H9 (cell line): Measurements from ENCODE around the gene IL16. TPM values are rescaled to one million over a fixed set of nuclear protein-coding genes. Genes with fewer than 3 reads are reported as not detected.

Source experiments
- DNase-seq: peaks from one replicate; pipeline ENCODE4 v3.0.0-alpha.2; 2017
- H2AFZ ChIP-seq: one replicate; pipeline ENCODE4 v1.6.1; 2013; ENCODE audit warnings: mild to moderate bottlenecking, low read length, control low read depth, moderate library complexity
- H2AK5ac ChIP-seq: 2 replicates; pipeline ENCODE4 v1.6.1; 2013; ENCODE audit warnings: low read length, control low read depth, mixed read lengths; ENCODE audit not compliant: insufficient read length
- H2BK120ac ChIP-seq: one replicate; pipeline ENCODE4 v1.6.1; 2013; ENCODE audit warnings: low read depth, mild to moderate bottlenecking, low read length, control low read depth, inconsistent platforms; ENCODE audit not compliant: poor library complexity, severe bottlenecking
- H2BK12ac ChIP-seq: 2 replicates; pipeline ENCODE4 v1.6.1; 2013; ENCODE audit warnings: low read length, control low read depth, mixed read lengths, low read depth; ENCODE audit not compliant: insufficient read length
- H2BK15ac ChIP-seq: 2 replicates; pipeline ENCODE4 v1.6.1; 2013; ENCODE audit warnings: low read depth, low read length, control low read depth
- H2BK20ac ChIP-seq: one replicate; pipeline ENCODE4 v1.6.1; 2013; ENCODE audit warnings: low read depth, mild to moderate bottlenecking, low read length, control low read depth, inconsistent platforms; ENCODE audit not compliant: poor library complexity, severe bottlenecking
- H2BK5ac ChIP-seq: 2 replicates; pipeline ENCODE4 v1.6.1; 2013; ENCODE audit warnings: low read length, control low read depth, mixed read lengths; ENCODE audit not compliant: insufficient read length
- H3K14ac ChIP-seq: 2 replicates; pipeline ENCODE4 v1.6.1; 2013; ENCODE audit warnings: low read length, control low read depth; ENCODE audit not compliant: insufficient read depth
- H3K18ac ChIP-seq: 2 replicates; pipeline ENCODE4 v1.6.1; 2013; ENCODE audit warnings: low read depth, mild to moderate bottlenecking, mixed read lengths, low read length, control low read depth; ENCODE audit not compliant: insufficient read length
- H3K23ac ChIP-seq: 2 replicates; pipeline ENCODE4 v1.6.1; 2013; ENCODE audit warnings: low read length, control low read depth, mixed read lengths, low read depth; ENCODE audit not compliant: insufficient read length
- H3K23me2 ChIP-seq: 2 replicates; pipeline ENCODE4 v1.6.1; 2013; ENCODE audit warnings: low read depth, mild to moderate bottlenecking, mixed read lengths, low read length, control low read depth; ENCODE audit not compliant: insufficient read length, poor library complexity, severe bottlenecking
- H3K27ac ChIP-seq: 2 replicates; pipeline ENCODE4 v1.5.1; 2013; ENCODE audit warnings: low read length, control low read depth, mixed read lengths, low read depth; ENCODE audit not compliant: insufficient read length
- H3K27me3 ChIP-seq: 2 replicates; pipeline ENCODE4 v1.6.1; 2013; ENCODE audit warnings: low read length, control low read depth, inconsistent platforms; ENCODE audit not compliant: insufficient read depth
- H3K4ac ChIP-seq: 2 replicates; pipeline ENCODE4 v1.6.1; 2013; ENCODE audit warnings: low read depth, mild to moderate bottlenecking, control low read depth, inconsistent platforms, low read length, moderate library complexity
- H3K4me1 ChIP-seq: 2 replicates; pipeline ENCODE4 v1.6.1; 2013; ENCODE audit warnings: low read length, control low read depth, inconsistent platforms; ENCODE audit not compliant: insufficient read depth
- H3K4me2 ChIP-seq: 2 replicates; pipeline ENCODE4 v1.6.1; 2013; ENCODE audit warnings: low read length, control low read depth, mixed read lengths; ENCODE audit not compliant: insufficient read length, insufficient read depth
- H3K56ac ChIP-seq: 2 replicates; pipeline ENCODE4 v1.6.1; 2013; ENCODE audit warnings: low read depth, mild to moderate bottlenecking, mixed read lengths, low read length, control low read depth; ENCODE audit not compliant: insufficient read length
- H3K79me1 ChIP-seq: 2 replicates; pipeline ENCODE4 v1.6.1; 2013; ENCODE audit warnings: low read depth, mild to moderate bottlenecking, moderate library complexity, low read length, control low read depth, inconsistent platforms; ENCODE audit not compliant: insufficient read depth, poor library complexity, severe bottlenecking
- H3K79me2 ChIP-seq: 2 replicates; pipeline ENCODE4 v1.6.1; 2013; ENCODE audit warnings: low read length, control low read depth, inconsistent platforms; ENCODE audit not compliant: insufficient read depth
- H3K9ac ChIP-seq: 2 replicates; pipeline ENCODE4 v1.6.1; 2013; ENCODE audit warnings: low read length, control low read depth, mixed read lengths; ENCODE audit not compliant: insufficient read length; ENCODE audit errors: extremely low read depth
- H3K9me3 ChIP-seq: one replicate; pipeline ENCODE4 v1.6.1; 2013; ENCODE audit warnings: low read depth, low read length, inconsistent platforms; ENCODE audit not compliant: control insufficient read depth
- H3T11ph ChIP-seq: one replicate; pipeline ENCODE4 v1.6.1; 2013; ENCODE audit warnings: mild to moderate bottlenecking, low read length, control low read depth, inconsistent platforms
- H4K20me1 ChIP-seq: one replicate; pipeline ENCODE4 v1.6.1; 2013; ENCODE audit not compliant: control insufficient read depth, insufficient read length, insufficient read depth
- H4K5ac ChIP-seq: 2 replicates; pipeline ENCODE4 v1.6.1; 2013; ENCODE audit warnings: low read depth, mild to moderate bottlenecking, mixed read lengths, low read length, control low read depth; ENCODE audit not compliant: insufficient read length
- H4K8ac ChIP-seq: replicated peaks from 2 replicates; pipeline ENCODE4 v1.6.1; 2013; ENCODE audit warnings: low read length, control low read depth, mixed read lengths, low read depth; ENCODE audit not compliant: insufficient read length
- H4K91ac ChIP-seq: 2 replicates; pipeline ENCODE4 v1.6.1; 2013; ENCODE audit warnings: low read depth, mild to moderate bottlenecking, moderate library complexity, mixed read lengths, low read length, control low read depth; ENCODE audit not compliant: insufficient read length
- H3K27ac Mint-ChIP-seq, 3 experiments: 2 replicates in 2 of 3; 3 replicates in 1 of 3; pipeline ENCODE4 v1.8.0; 2020 to 2021; ENCODE audit warnings: mixed read lengths in 3 of 3, mild to moderate bottlenecking in 1 of 3, moderate library complexity in 1 of 3
- H3K27me3 Mint-ChIP-seq: 2 replicates; pipeline ENCODE4 v1.8.0; 2021; ENCODE audit warnings: low read depth, mild to moderate bottlenecking, moderate library complexity, mixed read lengths
- H3K36me3 Mint-ChIP-seq, 3 experiments: 2 replicates in 2 of 3; 3 replicates in 1 of 3; pipeline ENCODE4 v1.8.0; 2020 to 2021; ENCODE audit warnings: low read depth in 3 of 3, mixed read lengths in 3 of 3; ENCODE audit not compliant: insufficient read depth in 1 of 3
- H3K4me1 Mint-ChIP-seq, 2 experiments: 2 replicates each; pipeline ENCODE4 v1.8.0; 2020; ENCODE audit warnings: mixed read lengths in 2 of 2
- H3K4me3 Mint-ChIP-seq, 2 experiments: 2 replicates in 1 of 2; 3 replicates in 1 of 2; pipeline ENCODE4 v1.8.0; 2020 to 2021; ENCODE audit warnings: mild to moderate bottlenecking in 2 of 2, mixed read lengths in 2 of 2, moderate library complexity in 1 of 2
- H3K9me3 Mint-ChIP-seq, 2 experiments: 2 replicates in 1 of 2; 3 replicates in 1 of 2; pipeline ENCODE4 v1.8.0; 2020; ENCODE audit warnings: mild to moderate bottlenecking in 2 of 2, mixed read lengths in 2 of 2, moderate library complexity in 1 of 2
- WGBS: extraction: QIAGEN DNeasy Blood & Tissue Kit; methylation state at CpG from one replicate; pipeline ENCODE4 v1.1.7; 2013; ENCODE audit warnings: missing lambda C conversion rate, low lambda C conversion rate, mixed read lengths; ENCODE audit not compliant: insufficient read length; ENCODE audit errors: extremely low coverage; 5-methylcytosine and 5-hydroxymethylcytosine counted together
- total RNA-seq: library from RNA; stranded (reverse); gene quantifications from 2 replicates; pipeline ENCODE4 v1.2.1, GENCODE V29; 2021
- TF ChIP-seq, protein P1 (sequence below): fragments of 200-600 bp; sonication (generic); conservative IDR thresholded peaks from 3 replicates; pipeline ENCODE4 v1.8.0; 2021; ENCODE audit warnings: antibody characterized with exemption, mild to moderate bottlenecking

Gene IL16
- total RNA-seq, 1 experiment from 2014 or later: 0.28 TPM

DNA sequence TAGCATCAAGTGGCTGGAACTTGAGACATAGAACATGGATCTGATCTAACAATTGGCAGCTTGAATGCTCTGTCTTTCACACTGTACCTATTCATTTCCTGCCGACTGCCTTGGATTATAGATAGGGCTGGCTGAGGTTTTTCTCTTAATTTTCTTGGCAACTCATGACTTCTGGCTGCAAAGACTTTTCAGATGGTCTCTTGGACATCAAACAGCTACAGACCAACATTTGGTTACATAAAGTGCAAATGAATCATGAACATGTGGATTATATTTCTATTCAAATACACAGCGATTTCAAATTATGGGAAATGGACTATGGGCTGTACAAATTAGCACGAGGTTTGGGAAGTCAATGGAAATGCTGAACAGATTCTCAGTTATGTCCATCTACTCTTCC lies 26.2 kb upstream of the IL16 start:
- H3K36me3 Mint-ChIP-seq: no peaks in the 10 kb centered on the region
- H3K4me3 Mint-ChIP-seq: no peak overlapping the region
- no peaks in the 10 kb centered on the region for H3K9me3 Mint-ChIP-seq
- Histone ChIP-seq H3K79me1 (no peaks in the 10 kb centered on the region), H4K8ac (no peak overlapping the region), H2AFZ (no peak overlapping the region), H3K27ac (no peak overlapping the region), H3K23me2 (no peaks in the 10 kb centered on the region), H3K79me2 (no peaks in the 10 kb centered on the region), H3K56ac (no peak overlapping the region), H2BK120ac (no peak overlapping the region), H3K9ac (no peak overlapping the region), H2BK12ac (no peak overlapping the region), H2AK5ac (no peak overlapping the region), H2BK15ac (no peak overlapping the region), H4K91ac (no peak overlapping the region), H3K18ac (no peak overlapping the region), H3K23ac (no peak overlapping the region), H3K4me1 (no peaks in the 10 kb centered on the region), H3K9me3 (no peaks in the 10 kb centered on the region), H3T11ph (no peak overlapping the region), H3K27me3 (no peaks in the 10 kb centered on the region), H4K20me1 (peaks cover under 1% of the 10 kb centered on the region), H2BK5ac (no peak overlapping the region), H3K4ac (no peak overlapping the region), H4K5ac (no peak overlapping the region), H3K14ac (no peak overlapping the region), H2BK20ac (no peak overlapping the region), H3K4me2 (no peak overlapping the region)
- WGBS: no CpG with 5 or more reads among the region's 3 CpGs
- peaks cover 22% of the 10 kb centered on the region for H3K27me3 Mint-ChIP-seq
- DNase-seq: no peak
- H3K4me1 Mint-ChIP-seq: no peaks in the 10 kb centered on the region
- TF ChIP-seq, protein P1, sequence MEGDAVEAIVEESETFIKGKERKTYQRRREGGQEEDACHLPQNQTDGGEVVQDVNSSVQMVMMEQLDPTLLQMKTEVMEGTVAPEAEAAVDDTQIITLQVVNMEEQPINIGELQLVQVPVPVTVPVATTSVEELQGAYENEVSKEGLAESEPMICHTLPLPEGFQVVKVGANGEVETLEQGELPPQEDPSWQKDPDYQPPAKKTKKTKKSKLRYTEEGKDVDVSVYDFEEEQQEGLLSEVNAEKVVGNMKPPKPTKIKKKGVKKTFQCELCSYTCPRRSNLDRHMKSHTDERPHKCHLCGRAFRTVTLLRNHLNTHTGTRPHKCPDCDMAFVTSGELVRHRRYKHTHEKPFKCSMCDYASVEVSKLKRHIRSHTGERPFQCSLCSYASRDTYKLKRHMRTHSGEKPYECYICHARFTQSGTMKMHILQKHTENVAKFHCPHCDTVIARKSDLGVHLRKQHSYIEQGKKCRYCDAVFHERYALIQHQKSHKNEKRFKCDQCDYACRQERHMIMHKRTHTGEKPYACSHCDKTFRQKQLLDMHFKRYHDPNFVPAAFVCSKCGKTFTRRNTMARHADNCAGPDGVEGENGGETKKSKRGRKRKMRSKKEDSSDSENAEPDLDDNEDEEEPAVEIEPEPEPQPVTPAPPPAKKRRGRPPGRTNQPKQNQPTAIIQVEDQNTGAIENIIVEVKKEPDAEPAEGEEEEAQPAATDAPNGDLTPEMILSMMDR: no peak
- no peak overlapping the region for H3K27ac Mint-ChIP-seq
